ENCODE data around the gene ASCC3. TPM values are rescaled to one million over a fixed set of nuclear protein-coding genes. Genes with fewer than 3 reads are reported as not detected.

ASCC3 gene
- polyA plus RNA-seq, 2 of the 4 experiments (the other 2 are of a cell fraction) = 17.4 to 35.3 TPM

DNA sequence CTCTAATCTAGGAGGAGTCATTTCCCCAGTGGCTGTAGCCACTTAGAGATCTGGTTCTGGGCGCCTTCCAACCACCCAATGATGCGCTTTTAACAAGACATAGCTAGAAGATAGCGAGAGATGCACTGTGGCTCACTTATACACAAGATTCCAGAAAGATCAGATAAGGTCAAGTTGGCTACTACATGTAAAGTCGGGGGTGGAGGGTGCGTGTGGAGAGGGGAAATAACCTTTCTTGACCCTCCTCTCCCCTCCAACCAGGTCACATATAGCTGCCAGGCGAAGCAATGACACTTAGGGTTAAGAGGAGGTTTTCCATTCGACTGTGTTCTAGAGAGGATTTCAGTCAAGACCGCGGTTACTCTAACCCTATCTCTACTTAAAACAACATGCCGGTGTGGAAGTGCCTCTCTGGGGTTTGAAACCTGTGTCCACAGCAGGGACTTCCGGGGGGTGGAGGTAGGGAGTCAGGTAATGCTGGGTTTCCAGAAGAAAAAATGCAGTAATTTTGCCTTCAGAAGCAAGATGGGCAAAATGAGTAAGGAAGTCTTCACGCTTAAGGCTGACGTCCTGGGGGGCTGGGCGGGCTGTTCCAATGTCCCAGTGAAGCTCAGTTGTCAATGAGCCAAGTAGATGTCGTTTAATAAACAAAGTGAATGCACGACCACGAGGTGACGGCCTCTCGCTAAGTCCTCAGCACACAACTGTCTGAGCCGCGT lies 414.6 kb downstream of the ASCC3 start:
- ATAC-seq (no peak), DNase-seq (ENCODE audit: low read depth in 1 of 2, low spot score in 1 of 2) (no peak), FAIRE-seq (no peak)
- no peak overlapping the region for H3K4me2 ChIP-seq
- H3K4me3 ChIP-seq = no peak overlapping the region
- ChIA-PET POLR2A (no interaction called here), CTCF (interaction anchor here (1.0 kb wide), 1 partner anchor 350 kb away, joined by 5 read pairs; no protein-coding TSS in a partner anchor)
- no peak overlapping the region for H3K27ac ChIP-seq
- H3K9me3 ChIP-seq = no peaks in the 10 kb centered on the region
- TF ChIP-seq HOXA7 (CRISPR knock-in tag; IDR thresholded peaks at IDR 0.05) (no peak), POLR2AphosphoS2 (conservative IDR thresholded peaks at IDR 0.05; ENCODE audit: low read length) (no peak), NFE2L2 (conservative IDR thresholded peaks at IDR 0.05; ENCODE audit: low read length) (no peak), ZC3H11A (IDR thresholded peaks at IDR 0.05) (no peak), MAFK (IDR thresholded peaks at IDR 0.05; ENCODE audit: partially characterized antibody) (no peak), CTCF (IDR thresholded peaks at IDR 0.05) (no peak), EHF (CRISPR knock-in tag; IDR thresholded peaks at IDR 0.05) (no peak), HOXB5 (CRISPR knock-in tag; IDR thresholded peaks at IDR 0.05) (no peak), TFCP2L1 (CRISPR knock-in tag; IDR thresholded peaks at IDR 0.05) (no peak), PHF8 (IDR thresholded peaks at IDR 0.05; ENCODE audit: borderline replicate concordance, low read depth) (no peak), RARB (CRISPR knock-in tag; IDR thresholded peaks at IDR 0.05) (no peak), BCL3 (IDR thresholded peaks at IDR 0.05) (no peak), MAZ (IDR thresholded peaks at IDR 0.05; ENCODE audit: borderline replicate concordance, low read depth, low read length) (no peak), ZSCAN20 (CRISPR knock-in tag; IDR thresholded peaks at IDR 0.05) (no peak), CBX8 (IDR thresholded peaks at IDR 0.05) (no peak)
- TF ChIP-seq, protein P1, sequence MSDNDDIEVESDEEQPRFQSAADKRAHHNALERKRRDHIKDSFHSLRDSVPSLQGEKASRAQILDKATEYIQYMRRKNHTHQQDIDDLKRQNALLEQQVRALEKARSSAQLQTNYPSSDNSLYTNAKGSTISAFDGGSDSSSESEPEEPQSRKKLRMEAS (IDR thresholded peaks at IDR 0.05) = no peak
- TF ChIP-seq, protein P2, sequence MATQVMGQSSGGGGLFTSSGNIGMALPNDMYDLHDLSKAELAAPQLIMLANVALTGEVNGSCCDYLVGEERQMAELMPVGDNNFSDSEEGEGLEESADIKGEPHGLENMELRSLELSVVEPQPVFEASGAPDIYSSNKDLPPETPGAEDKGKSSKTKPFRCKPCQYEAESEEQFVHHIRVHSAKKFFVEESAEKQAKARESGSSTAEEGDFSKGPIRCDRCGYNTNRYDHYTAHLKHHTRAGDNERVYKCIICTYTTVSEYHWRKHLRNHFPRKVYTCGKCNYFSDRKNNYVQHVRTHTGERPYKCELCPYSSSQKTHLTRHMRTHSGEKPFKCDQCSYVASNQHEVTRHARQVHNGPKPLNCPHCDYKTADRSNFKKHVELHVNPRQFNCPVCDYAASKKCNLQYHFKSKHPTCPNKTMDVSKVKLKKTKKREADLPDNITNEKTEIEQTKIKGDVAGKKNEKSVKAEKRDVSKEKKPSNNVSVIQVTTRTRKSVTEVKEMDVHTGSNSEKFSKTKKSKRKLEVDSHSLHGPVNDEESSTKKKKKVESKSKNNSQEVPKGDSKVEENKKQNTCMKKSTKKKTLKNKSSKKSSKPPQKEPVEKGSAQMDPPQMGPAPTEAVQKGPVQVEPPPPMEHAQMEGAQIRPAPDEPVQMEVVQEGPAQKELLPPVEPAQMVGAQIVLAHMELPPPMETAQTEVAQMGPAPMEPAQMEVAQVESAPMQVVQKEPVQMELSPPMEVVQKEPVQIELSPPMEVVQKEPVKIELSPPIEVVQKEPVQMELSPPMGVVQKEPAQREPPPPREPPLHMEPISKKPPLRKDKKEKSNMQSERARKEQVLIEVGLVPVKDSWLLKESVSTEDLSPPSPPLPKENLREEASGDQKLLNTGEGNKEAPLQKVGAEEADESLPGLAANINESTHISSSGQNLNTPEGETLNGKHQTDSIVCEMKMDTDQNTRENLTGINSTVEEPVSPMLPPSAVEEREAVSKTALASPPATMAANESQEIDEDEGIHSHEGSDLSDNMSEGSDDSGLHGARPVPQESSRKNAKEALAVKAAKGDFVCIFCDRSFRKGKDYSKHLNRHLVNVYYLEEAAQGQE (IDR thresholded peaks at IDR 0.05) = no peak
- TF ChIP-seq, protein P3, sequence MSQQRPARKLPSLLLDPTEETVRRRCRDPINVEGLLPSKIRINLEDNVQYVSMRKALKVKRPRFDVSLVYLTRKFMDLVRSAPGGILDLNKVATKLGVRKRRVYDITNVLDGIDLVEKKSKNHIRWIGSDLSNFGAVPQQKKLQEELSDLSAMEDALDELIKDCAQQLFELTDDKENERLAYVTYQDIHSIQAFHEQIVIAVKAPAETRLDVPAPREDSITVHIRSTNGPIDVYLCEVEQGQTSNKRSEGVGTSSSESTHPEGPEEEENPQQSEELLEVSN (IDR thresholded peaks at IDR 0.05; ENCODE audit: borderline replicate concordance, low read depth) = no peak
- 73% methylated on average over 21 of the region's 21 CpGs for WGBS (ENCODE audit: missing lambda C conversion rate)
- peaks cover 5% of the 10 kb centered on the region; the same call in 2 of the 3 replicates for H3K4me1 ChIP-seq
